ENCODE measurements around the gene RTN4. TPM values are rescaled to one million over a fixed set of nuclear protein-coding genes. Genes with fewer than 3 reads are reported as not detected.

RTN4 gene
- total and polyA plus RNA-seq, 7 donors, result 168 to 542 (median 289) TPM

- peaks cover 89% of the 10 kb centered on the region for H3K4me1 ChIP-seq
- peak overlapping the region; percentile 95 for H3K27ac ChIP-seq
- WGBS, 3 donors, result 11 to 28% (median 13%) methylated on average over 2 of the region's 2 CpGs
- no peak for TF ChIP-seq CTCF (IDR thresholded peaks at IDR 0.05)
- no peaks in the 10 kb centered on the region for H3K9me3 ChIP-seq
- H3K36me3 ChIP-seq (ENCODE audit: insufficient read depth in 1 of 2, low read depth in 1 of 2), result peaks cover 3 to 13% of the 10 kb centered on the region in 2 donors
- H3K4me3 ChIP-seq, result peak overlapping the region; percentile 36
- intact Hi-C loops (cut with DNase I), result loop anchor here in 1 of 2 donors (10.0 kb wide), 1 partner anchor 72 kb away; no protein-coding TSS in a partner anchor
- ATAC-seq, result peak in 1 of 4 donors; percentile 16
- no peaks in the 10 kb centered on the region for H3K27me3 ChIP-seq (ENCODE audit: insufficient read depth in 3 of 3, low read length in 2 of 3)
- no peak for DNase-seq
Measured at GRCh38 chr2:54977149-54977548, 73.1 kb downstream of the RTN4 start.

DNA sequence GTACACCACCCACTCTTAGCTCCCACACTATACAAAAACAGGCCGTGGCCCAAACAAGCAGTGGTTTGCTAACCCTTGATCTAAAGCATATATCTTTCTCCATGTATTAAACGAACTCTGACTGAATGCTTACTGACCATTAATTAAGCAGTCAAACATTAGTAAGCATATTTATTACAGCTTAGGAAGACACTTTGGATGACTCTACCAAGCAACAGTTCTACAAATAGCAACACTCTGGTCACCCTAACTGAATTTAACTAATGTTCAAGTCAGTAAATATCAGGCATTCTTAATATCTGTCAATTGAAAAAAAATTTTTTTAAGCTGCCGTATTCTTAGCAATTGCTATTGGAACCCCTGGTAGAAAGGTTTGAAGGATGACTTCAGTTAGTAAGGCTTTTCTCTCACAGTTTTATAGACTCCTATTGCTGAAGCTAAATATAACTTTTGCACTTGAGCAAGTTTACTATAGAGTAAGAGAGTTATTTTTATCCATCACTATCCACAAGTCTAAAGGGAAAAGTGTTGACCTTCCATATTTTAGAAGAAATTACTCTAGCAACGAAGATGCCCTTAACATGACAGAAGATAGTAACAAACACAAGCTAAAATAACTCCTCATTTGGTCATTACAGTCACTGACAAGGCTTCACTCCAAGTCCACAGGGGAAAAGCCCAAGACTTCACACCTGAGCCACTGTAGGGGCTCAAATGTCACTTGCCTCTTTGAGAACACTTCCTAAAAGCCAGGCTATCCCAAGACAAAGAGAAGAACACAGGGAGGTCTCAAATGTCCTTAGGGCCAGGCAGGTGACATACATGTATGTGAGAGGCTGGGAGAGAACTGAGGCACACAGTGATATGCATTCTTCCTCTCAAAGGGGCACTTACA lies 74.4 kb downstream of the RTN4 start:
- no peak for TF ChIP-seq CTCF (IDR thresholded peaks at IDR 0.05)
- ATAC-seq, result peak; percentile 71 to 74 (median 72)
- H3K36me3 ChIP-seq (ENCODE audit: insufficient read depth in 1 of 2, low read depth in 1 of 2), result peaks cover 3 to 17% of the 10 kb centered on the region in 2 donors

DNA sequence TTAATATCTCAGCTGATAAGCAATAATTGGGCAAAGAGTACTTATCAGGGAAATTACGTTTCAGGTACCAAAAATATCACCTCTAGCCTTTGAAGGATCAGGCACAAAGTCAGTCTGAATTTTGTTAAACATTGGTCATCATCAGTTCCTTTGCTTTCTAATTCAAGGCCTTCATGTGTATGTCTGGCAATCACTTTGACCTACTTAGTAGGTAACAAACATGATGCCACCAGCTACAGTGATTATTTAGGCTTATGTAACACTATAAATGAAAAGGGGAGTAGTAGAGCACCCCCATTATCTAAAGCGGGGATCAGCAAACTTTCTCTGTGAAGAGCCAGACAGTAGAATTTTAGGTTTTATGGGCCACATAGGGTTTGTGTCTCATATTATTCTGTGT lies 75.1 kb downstream of the RTN4 start:
- WGBS, 3 donors, result 30 to 76% (median 49%) methylated on average over 2 of the region's 2 CpGs
- peaks cover 90% of the 10 kb centered on the region for H3K4me1 ChIP-seq
- no peaks in the 10 kb centered on the region for H3K9me3 ChIP-seq
- peak overlapping the region; percentile 95 for H3K27ac ChIP-seq
- peaks cover 0 to 23% of the 10 kb centered on the region in 2 donors for H3K36me3 ChIP-seq (ENCODE audit: insufficient read depth in 1 of 2, low read depth in 1 of 2)
- no peak for TF ChIP-seq CTCF (IDR thresholded peaks at IDR 0.05)
- no peaks in the 10 kb centered on the region for H3K27me3 ChIP-seq (ENCODE audit: insufficient read depth in 3 of 3, low read length in 2 of 3)
- ATAC-seq (peak; percentile 4 to 52 (median 48)), DNase-seq (no peak)
- peak overlapping the region; percentile 40 for H3K4me3 ChIP-seq
- intact Hi-C loops (cut with DNase I), result loop anchor here in 1 of 2 donors (10.0 kb wide), 1 partner anchor 70 kb away; no protein-coding TSS in a partner anchor

More for the DNA sequence above, 74.4 kb downstream of the RTN4 start:
- Histone ChIP-seq H3K4me1 (peaks cover 90% of the 10 kb centered on the region), H3K27me3 (ENCODE audit: insufficient read depth in 3 of 3, low read length in 2 of 3) (no peaks in the 10 kb centered on the region), H3K27ac (peak overlapping the region; percentile 95), H3K9me3 (no peaks in the 10 kb centered on the region), H3K4me3 (peak overlapping the region; percentile 40)
- DNase-seq, result no peak
- intact Hi-C loops (cut with DNase I), result loop anchor here in 1 of 2 donors (10.0 kb wide), 1 partner anchor 71 kb away; no protein-coding TSS in a partner anchor
- 19 to 43% (median 29%) methylated on average over 4 of the region's 4 CpGs for WGBS, 3 donors

- H3K4me3 ChIP-seq, result no peak overlapping the region
- H3K27me3 ChIP-seq (ENCODE audit: insufficient read depth in 3 of 3, low read length in 2 of 3), result no peaks in the 10 kb centered on the region
- ATAC-seq (peak in 2 of 4 donors; percentile 29 to 30), DNase-seq (no peak)
- H3K36me3 ChIP-seq (ENCODE audit: insufficient read depth in 1 of 2, low read depth in 1 of 2), result peaks cover 0 to 23% of the 10 kb centered on the region in 2 donors
- intact Hi-C loops (cut with DNase I), result loop anchor here (5.0 to 10.0 kb wide), 2 partner anchors 37 to 65 kb away; no protein-coding TSS in a partner anchor
- no peak for TF ChIP-seq CTCF (IDR thresholded peaks at IDR 0.05)
- peak overlapping the region; percentile 95 for H3K27ac ChIP-seq
- no peaks in the 10 kb centered on the region for H3K9me3 ChIP-seq
- 52 to 66% (median 55%) methylated on average over 7 of the region's 7 CpGs for WGBS, 3 donors
- peaks cover 77% of the 10 kb centered on the region for H3K4me1 ChIP-seq
Measured at GRCh38 chr2:54969940-54970338, 80.3 kb downstream of the RTN4 start.
